ENCODE results near the gene IRAK2.

IRAK2 gene

DNA sequence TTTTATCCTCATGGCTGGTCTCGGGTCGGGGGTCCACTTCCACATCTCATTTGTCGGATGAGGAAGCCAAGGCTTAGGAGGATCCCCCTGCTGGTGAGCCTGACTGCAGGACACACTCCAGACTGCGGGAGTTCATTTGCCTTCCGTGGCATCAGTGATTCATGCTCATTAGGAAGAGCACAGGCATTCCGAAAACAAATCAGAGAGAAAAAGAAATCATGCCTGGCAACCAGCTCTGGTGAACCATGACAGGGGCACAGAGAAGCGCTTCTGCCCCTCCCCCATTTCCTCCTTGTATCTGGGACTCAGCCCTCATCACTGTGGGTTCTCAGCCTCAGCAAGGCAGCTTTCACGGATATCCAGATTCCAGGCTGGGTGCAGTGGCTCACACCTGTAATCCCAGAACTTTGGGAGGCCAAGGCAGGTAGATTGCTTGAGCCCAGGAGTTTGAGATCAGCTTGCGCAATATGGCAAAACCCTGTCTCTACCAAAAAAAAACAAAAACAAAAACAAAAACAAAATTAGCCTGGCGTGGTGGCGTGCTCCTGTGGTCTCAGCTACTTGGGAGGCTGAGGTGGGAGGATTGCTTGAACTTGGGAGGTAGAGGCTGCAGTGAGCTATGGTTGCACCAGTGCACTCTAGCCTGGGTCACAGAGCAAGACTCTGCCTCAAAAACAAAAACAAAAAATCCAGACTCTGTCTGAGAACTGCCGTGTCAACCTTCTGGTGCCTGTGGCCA lies 28.4 kb downstream of the IRAK2 start:
- FAIRE-seq = no peak

DNA sequence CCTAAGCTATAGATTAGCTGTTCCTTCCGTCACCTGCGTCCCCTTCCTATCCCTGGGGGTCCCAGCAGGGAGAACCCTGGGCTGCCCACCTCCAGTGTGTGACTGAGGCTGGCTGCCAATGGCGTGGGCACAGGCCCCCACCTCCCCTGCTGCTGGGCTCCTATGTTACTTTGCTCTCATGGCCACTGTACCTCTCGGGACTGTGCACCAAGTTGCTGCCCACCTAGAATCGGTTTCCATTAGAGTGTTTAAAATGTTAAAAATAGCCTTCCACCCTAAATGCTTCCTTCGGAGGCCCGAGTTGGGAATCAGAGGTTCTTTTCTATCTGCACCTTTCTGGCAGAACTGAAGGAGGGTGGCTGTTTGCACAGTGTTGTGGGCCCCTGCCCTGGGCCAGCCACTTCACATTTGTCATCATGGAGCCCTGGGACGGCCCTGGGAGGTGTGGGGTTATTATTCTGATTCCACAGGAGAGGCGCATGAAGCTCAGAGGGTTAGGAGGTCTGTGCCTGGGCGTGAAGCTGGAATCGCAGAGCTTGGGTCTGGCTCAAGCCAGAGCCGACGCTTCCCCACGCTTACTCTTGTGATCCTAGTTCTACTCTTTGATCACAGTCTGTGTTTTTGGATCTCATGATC lies 29.1 kb downstream of the IRAK2 start:
- FAIRE-seq = no peak

DNA sequence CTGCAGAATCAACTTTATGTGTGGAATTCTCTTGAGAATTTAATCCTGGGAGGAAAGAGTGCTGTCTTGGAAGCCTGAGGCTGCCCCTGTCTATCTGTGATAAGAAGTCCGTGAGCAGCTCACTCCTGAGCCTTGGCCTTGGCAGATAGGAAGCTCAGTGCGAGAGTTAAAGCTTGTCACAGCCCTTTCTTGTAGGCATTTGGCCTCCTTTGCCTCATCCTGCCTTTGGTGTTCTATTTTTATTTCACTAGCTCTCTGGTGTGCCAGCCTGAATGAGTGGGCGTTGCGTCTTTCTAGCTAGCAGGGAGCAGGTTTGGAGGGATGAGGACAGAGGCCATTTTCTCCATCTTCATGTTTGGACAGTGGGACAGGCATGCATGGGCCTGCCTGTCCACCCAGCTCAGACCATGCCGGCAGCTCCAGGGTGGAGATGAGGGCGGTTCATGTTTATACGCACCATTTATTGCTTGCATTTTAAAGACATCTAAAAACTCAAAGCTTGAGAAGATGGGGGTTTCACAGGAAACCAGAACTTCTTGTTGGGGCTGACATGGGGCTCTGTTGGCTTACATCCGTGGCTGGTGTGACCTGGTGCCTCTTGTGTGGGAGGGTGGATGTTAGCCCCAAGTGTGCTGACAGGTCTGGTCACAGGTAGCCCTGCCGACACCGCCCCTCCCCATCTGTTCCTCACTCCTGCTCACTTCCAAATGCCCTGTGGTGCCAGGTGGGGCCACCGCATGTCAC lies 29.8 kb downstream of the IRAK2 start:
- FAIRE-seq = no peak

DNA sequence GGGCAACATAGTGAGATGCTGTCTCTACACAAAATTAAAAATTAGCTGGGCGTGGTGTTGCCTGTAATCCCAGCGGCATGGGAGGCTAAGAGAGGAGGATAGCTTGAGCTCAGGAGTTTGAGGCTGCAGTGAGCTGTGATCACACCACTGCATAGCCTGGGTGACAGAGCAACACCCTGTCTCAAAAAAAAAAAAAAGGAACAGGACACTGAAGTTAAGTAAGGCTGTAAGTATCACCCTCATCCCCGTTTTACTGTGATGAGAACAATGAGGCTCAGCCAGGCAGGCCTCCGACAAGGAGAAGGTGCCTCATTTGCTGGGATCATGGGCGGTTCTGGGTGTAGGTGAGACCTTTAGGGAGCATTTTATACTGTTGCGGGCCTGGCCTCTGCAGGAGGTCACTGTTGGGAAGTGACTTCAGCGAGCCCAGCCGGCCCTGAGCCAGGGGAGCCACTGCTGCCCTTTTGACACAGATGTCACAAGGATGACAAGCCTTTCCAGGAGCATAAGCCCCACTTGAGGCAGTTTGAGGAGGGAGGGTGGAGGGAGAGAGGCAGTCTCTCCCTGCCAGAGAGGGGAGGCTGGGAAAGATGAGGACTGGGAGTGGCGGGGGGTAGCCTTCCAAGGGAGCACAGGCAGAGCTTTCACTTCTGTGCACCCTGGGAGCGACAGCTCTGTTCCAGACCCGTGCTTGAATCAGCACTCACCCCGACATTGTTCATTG lies 30.8 kb downstream of the IRAK2 start:
- no peak for FAIRE-seq

DNA sequence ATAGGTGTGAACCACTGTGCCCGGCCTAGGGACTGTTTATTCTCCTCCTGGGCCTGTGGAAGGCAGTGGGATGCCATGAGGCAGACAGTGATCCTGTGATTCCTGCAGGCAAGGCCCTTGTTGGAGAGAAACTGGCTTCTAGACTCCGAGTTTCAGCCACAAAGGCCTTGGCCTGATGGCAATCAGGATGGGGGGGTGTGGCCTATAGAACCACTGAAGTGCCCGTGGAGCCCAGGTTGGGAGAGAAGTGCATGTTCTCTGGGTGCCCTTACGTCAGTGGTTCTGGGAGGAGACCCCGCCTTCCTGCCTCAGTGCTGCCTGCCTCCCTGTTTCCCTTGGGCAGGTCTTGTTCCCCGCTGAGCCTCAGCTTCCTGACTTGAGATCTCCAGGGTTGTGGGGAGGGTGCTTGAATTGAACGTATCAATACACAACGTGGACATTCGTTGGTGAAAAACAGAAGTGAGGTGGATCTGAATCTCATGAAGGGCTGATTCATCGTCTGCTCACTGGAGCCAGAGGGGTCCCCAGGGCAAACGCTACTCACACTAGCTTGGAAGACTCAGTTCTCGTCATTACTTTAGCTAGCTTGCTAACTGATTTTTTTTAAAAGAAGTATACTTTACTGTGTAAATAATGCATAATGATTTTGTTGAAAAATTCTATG lies 31.8 kb downstream of the IRAK2 start:
- no peak for FAIRE-seq

DNA sequence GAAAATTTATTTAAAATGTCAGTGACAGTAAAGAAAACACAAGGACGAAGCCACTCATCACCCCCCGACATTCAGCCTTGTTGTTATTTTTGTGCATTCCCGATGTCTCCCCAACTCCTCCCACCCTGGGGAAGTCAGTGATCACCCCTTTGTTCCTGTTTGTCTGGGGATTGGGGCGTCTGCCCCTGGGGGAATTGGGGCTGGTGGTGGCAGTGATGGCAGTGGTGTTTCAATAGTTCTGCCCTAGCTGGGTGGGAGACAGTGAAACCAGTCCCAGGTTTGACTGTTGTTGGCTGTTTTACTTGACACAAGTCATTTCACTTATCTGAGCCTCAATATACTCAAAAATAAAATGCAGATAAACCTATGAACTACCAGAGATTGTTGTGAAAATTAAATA lies 33.5 kb downstream of the IRAK2 start:
- no peak for FAIRE-seq

DNA sequence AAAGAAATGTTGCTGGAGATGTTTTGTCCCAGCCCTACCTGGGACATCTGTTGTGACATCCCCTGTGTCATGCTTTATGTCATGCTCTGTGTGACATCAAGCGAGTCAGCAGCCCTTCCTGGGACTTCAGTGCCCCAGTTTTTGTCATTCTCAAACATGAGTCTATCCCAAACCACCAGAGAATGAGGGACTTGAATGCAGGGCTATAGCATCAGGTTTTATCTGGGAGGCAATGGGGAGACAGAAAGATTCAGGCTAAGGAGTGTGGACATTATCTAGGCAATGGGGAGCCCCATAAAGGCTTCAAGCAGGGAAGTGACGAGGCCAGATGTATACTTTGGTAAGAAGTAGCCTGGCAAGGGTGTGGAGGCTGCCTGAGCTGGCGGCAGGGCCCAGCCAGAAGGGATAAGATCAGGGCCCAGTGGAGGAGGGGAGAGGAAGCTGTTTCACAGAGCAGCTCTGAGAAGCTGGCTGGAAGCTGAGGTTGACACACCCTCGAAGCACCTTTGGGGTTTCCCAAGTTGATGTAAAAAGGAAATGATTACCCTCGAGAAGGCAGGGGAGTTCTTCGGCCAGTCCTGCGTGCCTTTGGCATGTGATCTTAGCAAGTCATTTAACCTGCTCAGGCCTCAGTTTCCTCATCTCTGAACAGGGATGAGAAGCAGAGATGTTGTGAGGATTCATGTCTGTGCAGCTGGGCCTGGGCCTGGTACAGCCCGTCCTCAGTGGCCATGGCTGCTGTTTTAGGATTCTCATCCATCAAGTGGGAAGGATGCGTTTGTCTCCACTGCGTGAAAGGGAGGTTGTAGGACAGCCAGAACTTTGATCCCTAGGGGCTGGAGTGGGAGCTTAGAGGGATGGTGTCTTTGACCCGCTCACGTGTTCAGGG lies 34.3 kb downstream of the IRAK2 start:
- FAIRE-seq = no peak

DNA sequence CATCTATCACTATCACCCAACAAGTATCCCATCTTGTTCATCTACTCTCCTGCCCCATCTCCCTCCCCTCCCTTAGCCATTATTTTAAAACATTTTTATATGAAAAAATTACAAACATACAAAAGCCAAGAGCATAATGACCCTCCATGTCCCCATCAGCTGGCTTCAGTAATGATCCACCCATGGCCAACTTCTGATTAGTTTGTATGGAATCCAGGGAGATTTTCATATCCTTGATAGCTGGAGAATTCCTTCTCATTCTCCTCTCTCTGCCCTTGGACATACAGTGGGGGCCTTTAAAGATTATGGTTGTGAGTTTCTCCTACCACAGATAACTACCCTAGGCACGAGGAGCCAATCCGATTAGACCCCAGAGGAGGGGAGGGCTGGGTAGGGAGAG lies 40.2 kb downstream of the IRAK2 start:
- no peak for FAIRE-seq

DNA sequence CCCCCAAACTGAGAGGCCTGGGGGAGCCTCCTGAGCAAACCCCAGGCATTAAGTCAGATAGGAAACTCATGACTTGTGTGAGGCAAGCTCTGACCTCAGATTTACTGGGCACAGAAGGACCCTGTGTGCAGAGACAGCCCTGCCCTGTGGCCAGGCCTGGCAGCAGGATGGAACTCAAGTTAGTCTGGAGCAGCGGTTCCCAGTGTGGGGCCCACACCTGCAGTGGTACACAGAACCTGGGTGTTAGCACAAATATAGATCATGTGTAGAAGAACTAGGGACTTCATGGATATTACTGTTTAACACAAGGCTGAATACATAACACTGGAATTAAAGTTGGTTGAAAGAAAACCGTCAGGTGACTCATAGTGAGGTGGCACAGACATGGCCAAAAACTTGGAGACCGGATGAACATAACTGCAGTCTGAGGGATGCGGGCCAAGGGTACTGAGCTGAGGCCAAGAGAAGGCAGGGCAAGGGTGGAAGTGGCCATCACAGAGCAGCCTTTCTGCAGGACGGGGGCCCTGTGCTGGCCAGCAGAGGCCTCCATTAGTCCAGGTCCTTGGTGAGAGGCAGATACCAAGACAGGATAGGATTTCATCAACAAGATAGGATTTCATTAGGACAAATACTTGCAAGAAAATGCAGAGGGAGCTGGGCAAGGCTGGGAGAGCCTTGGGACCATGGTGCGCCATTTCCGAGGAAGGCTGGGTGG lies 40.9 kb downstream of the IRAK2 start:
- FAIRE-seq = no peak

DNA sequence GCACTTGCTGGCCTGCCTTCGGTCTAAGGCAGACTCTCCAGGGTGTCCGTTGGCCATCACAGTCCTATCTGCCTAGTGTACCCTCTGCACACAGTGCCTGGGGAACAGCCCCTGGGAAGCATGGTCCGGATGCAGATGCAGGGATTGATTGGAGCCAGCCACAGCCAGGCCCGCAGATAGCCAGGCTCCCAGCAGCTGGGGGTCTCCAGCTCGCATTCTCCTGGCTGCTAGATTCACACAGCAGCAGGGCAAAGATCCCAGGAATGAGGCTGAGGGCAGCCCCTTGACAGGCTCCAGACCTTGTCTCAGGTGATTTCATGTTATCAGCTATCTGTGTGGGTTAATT lies 41.4 kb downstream of the IRAK2 start:
- FAIRE-seq = no peak

DNA sequence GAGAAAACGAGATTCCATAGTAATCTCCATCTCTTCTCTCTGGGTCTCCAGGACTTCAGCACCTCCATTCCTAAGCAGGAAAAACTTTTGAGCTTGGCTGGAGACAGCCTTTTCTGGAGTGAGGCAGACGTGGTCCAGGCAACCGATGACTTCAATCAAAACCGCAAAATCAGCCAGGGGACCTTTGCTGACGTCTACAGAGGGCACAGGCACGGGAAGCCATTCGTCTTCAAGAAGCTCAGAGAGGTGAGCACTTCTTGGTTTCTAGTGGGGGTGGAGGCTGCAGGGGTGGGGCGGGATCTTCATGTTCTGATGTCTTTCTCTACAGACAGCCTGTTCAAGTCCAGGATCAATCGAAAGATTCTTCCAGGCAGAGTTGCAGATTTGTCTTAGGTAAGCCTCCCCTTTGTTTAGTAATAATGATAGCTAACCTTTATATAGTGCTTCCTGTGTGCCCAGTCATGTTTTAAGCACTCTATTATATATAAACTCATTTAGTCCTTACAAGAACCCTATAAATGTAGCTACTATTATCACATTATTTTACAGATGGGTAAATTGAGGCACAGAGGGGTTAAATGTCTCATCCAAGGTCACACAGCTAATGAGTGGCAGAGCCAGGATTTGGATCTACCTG lies 48.6 kb downstream of the IRAK2 start:
- FAIRE-seq = no peak

DNA sequence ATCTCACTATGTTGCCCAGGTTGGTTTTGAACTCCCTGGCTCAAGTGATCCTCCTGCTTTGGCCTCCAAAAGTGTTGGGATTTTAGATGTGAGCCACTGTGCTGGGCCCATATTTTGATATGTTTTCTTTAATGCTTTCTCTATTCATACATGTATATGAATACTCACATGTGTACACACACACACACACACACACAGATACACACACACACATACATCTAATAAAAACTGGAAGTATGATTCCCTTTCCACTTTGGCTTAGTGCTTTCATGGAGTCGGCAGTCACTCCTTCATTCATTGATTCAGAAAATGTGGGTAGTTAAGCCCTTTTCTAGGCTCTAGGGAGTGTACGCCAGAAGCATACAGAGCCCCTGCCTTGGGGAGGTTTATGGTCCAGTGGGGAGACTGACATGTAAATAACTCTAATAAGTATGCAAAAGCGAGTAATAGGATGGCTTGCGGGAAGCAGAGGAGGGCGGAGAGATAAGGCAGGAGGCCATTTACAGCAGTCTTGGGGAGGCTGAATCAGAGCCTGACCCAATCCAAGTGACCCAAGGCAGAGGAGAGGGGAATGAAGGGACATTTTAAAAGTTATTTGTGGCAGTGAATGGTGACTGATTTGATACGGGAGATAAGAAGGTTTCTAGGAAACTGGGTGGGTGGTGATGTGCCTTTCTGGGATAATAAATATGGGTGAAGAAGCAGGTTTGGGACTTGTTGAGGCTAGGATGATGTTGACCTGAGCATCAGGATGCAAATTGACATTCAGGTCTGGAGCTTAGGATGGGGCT lies 51.1 kb downstream of the IRAK2 start:
- no peak for FAIRE-seq

DNA sequence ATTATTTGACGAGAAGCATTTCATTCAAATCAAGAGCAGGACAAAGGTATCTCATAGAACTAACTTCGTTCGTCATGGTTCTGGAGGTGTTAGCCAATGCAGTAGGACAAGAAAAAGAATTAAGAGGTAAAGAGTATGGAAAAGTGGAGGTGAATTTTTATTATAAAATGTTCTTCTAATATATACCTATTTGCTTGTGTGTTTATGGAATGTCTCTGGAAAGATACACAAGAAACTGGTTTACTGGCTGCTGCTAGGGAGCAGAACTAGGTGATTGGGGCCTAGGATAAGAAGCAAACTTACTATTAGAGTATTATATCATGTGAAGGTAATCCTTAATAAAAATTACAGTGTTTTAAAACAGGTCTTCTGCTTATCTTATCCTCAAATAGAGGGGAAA lies 52.6 kb downstream of the IRAK2 start:
- FAIRE-seq = no peak

DNA sequence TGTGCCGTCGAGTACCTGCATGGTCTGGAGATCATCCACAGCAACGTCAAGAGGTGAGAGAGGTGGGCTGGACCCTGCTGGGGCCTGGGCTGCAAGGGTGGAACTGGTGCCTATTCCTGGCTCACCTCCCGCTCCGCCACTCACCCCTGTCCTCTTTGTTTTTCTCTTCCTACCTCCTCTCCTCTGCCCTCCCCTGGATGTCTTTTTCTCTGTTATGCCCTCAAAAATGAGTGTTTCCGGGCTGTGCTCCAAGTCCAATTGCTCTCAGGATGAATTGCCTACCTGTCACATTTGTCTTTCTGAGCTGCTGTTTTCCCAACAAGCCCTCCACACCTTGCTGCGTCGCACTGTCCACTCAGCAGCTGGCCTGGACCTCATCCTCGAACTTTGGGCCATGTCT lies 55.0 kb downstream of the IRAK2 start:
- FAIRE-seq = no peak

DNA sequence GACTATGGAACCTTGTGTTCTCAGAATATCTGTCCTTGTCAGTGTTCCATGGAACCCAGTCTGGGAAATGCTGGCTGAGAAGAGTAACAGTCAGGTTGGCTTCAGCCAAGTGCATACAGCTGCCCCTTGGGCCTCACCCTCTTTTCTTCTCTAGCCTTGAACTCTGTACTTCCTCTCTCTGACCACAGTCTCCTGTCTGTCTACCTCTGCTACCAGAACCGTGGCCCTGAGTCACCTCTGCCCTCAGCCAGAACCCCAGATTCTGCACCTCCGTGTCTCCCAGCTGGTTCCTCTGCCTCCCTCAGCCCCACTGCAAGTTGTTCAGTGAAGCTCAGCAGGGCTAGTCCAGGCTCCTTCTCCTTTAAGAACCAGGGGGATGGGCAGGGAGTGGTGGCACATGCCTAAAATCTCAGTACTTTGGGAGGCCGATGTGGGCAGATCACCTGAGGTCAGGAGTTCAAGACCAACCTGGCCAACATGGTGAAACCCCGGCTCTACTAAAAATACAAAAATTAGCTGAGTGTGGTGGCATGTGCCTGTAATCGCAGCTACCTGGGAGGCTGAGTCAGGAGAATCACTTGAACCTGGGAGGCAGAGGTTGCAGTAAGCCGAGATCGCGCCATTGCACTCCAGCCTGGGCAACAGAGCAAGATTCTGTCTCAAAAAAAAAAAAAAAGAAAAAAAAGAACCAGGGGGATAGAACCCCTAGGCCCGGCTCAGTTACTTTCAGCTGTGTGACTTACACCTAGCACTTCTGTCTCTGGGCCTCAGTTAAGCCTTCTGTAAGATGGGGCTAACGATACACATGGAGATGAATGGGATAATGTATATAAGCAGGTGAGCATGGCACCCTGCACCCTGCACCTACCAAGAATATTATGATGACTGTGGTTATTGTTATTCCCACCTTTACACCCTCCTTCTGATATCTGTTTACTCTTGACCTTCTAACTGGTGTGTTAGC lies 59.2 kb downstream of the IRAK2 start:
- FAIRE-seq = no peak

DNA sequence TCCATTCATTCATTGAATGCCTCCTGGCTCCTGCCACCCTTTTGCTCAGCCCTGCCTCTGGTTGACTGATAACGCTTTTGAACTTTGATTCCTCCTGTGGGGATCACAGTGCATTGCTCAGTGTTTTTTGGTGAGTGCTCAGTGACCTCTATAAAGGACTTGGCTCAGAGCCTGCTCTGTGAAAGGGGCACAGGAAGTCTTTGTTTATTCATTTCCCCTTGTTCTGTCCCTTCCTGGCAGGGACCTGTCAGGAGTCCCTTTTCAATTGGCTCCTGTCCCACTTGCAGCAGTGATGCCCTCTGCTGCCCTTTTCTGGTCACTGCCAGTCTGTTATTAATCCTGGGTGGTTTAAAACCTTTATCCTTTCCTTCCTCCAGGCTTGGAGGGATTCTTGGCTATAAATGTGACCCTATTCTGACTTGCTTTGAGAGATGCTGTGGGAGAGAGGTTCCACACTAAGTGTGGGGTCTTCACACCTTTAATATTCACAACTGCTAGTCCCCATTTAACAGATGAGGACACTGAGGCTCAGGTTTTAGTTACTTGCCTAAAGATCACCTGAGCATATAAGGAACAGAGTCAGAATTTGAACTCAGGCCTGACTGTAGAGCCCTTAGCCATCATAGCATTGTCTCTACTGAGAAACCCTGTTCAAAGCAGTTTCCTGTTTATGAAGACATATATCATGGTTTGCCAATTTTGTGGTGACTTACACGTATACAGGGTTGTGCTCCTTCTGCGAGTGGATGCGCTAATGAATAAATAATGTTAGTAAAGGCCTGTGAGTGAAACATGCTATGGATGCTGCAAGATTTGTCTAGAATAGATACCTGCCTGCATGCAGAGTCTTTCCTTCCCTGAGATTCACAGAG lies 60.3 kb downstream of the IRAK2 start:
- no peak for FAIRE-seq

DNA sequence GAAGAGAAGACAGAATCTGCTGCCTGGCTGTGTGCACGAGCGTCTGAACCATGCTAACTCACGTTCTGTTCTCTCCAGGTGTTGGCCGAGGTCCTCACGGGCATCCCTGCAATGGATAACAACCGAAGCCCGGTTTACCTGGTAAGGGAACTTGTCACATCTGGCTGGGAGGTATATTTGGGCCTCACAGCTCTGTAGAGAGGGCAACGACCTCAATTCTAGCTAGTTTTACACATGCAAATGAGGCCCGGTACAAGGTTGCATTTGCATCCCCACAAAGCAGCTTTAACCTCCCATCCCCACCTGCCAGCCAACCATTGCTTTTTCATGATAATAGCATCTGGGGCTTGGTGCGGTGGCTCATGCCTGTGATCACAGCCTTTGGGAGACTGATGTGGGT lies 61.6 kb downstream of the IRAK2 start:
- no peak for FAIRE-seq
